H9 (cell line): ENCODE data around the gene SLC25A26. TPM values are rescaled to one million over a fixed set of nuclear protein-coding genes. Genes with fewer than 3 reads are reported as not detected.

Source experiments
- DNase-seq: peaks from one replicate; pipeline ENCODE4 v3.0.0-alpha.2; 2017
- H2AFZ ChIP-seq: one replicate; pipeline ENCODE4 v1.6.1; 2013; ENCODE audit warnings: mild to moderate bottlenecking, low read length, control low read depth, moderate library complexity
- H2AK5ac ChIP-seq: 2 replicates; pipeline ENCODE4 v1.6.1; 2013; ENCODE audit warnings: low read length, control low read depth, mixed read lengths; ENCODE audit not compliant: insufficient read length
- H2BK120ac ChIP-seq: one replicate; pipeline ENCODE4 v1.6.1; 2013; ENCODE audit warnings: low read depth, mild to moderate bottlenecking, low read length, control low read depth, inconsistent platforms; ENCODE audit not compliant: poor library complexity, severe bottlenecking
- H2BK12ac ChIP-seq: 2 replicates; pipeline ENCODE4 v1.6.1; 2013; ENCODE audit warnings: low read length, control low read depth, mixed read lengths, low read depth; ENCODE audit not compliant: insufficient read length
- H2BK15ac ChIP-seq: 2 replicates; pipeline ENCODE4 v1.6.1; 2013; ENCODE audit warnings: low read depth, low read length, control low read depth
- H2BK20ac ChIP-seq: one replicate; pipeline ENCODE4 v1.6.1; 2013; ENCODE audit warnings: low read depth, mild to moderate bottlenecking, low read length, control low read depth, inconsistent platforms; ENCODE audit not compliant: poor library complexity, severe bottlenecking
- H2BK5ac ChIP-seq: 2 replicates; pipeline ENCODE4 v1.6.1; 2013; ENCODE audit warnings: low read length, control low read depth, mixed read lengths; ENCODE audit not compliant: insufficient read length
- H3K14ac ChIP-seq: 2 replicates; pipeline ENCODE4 v1.6.1; 2013; ENCODE audit warnings: low read length, control low read depth; ENCODE audit not compliant: insufficient read depth
- H3K18ac ChIP-seq: 2 replicates; pipeline ENCODE4 v1.6.1; 2013; ENCODE audit warnings: low read depth, mild to moderate bottlenecking, mixed read lengths, low read length, control low read depth; ENCODE audit not compliant: insufficient read length
- H3K23ac ChIP-seq: 2 replicates; pipeline ENCODE4 v1.6.1; 2013; ENCODE audit warnings: low read length, control low read depth, mixed read lengths, low read depth; ENCODE audit not compliant: insufficient read length
- H3K23me2 ChIP-seq: 2 replicates; pipeline ENCODE4 v1.6.1; 2013; ENCODE audit warnings: low read depth, mild to moderate bottlenecking, mixed read lengths, low read length, control low read depth; ENCODE audit not compliant: insufficient read length, poor library complexity, severe bottlenecking
- H3K27ac ChIP-seq: 2 replicates; pipeline ENCODE4 v1.5.1; 2013; ENCODE audit warnings: low read length, control low read depth, mixed read lengths, low read depth; ENCODE audit not compliant: insufficient read length
- H3K27me3 ChIP-seq: 2 replicates; pipeline ENCODE4 v1.6.1; 2013; ENCODE audit warnings: low read length, control low read depth, inconsistent platforms; ENCODE audit not compliant: insufficient read depth
- H3K4ac ChIP-seq: 2 replicates; pipeline ENCODE4 v1.6.1; 2013; ENCODE audit warnings: low read depth, mild to moderate bottlenecking, control low read depth, inconsistent platforms, low read length, moderate library complexity
- H3K4me1 ChIP-seq: 2 replicates; pipeline ENCODE4 v1.6.1; 2013; ENCODE audit warnings: low read length, control low read depth, inconsistent platforms; ENCODE audit not compliant: insufficient read depth
- H3K4me2 ChIP-seq: 2 replicates; pipeline ENCODE4 v1.6.1; 2013; ENCODE audit warnings: low read length, control low read depth, mixed read lengths; ENCODE audit not compliant: insufficient read length, insufficient read depth
- H3K56ac ChIP-seq: 2 replicates; pipeline ENCODE4 v1.6.1; 2013; ENCODE audit warnings: low read depth, mild to moderate bottlenecking, mixed read lengths, low read length, control low read depth; ENCODE audit not compliant: insufficient read length
- H3K79me1 ChIP-seq: 2 replicates; pipeline ENCODE4 v1.6.1; 2013; ENCODE audit warnings: low read depth, mild to moderate bottlenecking, moderate library complexity, low read length, control low read depth, inconsistent platforms; ENCODE audit not compliant: insufficient read depth, poor library complexity, severe bottlenecking
- H3K79me2 ChIP-seq: 2 replicates; pipeline ENCODE4 v1.6.1; 2013; ENCODE audit warnings: low read length, control low read depth, inconsistent platforms; ENCODE audit not compliant: insufficient read depth
- H3K9ac ChIP-seq: 2 replicates; pipeline ENCODE4 v1.6.1; 2013; ENCODE audit warnings: low read length, control low read depth, mixed read lengths; ENCODE audit not compliant: insufficient read length; ENCODE audit errors: extremely low read depth
- H3K9me3 ChIP-seq: one replicate; pipeline ENCODE4 v1.6.1; 2013; ENCODE audit warnings: low read depth, low read length, inconsistent platforms; ENCODE audit not compliant: control insufficient read depth
- H3T11ph ChIP-seq: one replicate; pipeline ENCODE4 v1.6.1; 2013; ENCODE audit warnings: mild to moderate bottlenecking, low read length, control low read depth, inconsistent platforms
- H4K20me1 ChIP-seq: one replicate; pipeline ENCODE4 v1.6.1; 2013; ENCODE audit not compliant: control insufficient read depth, insufficient read length, insufficient read depth
- H4K5ac ChIP-seq: 2 replicates; pipeline ENCODE4 v1.6.1; 2013; ENCODE audit warnings: low read depth, mild to moderate bottlenecking, mixed read lengths, low read length, control low read depth; ENCODE audit not compliant: insufficient read length
- H4K8ac ChIP-seq: replicated peaks from 2 replicates; pipeline ENCODE4 v1.6.1; 2013; ENCODE audit warnings: low read length, control low read depth, mixed read lengths, low read depth; ENCODE audit not compliant: insufficient read length
- H4K91ac ChIP-seq: 2 replicates; pipeline ENCODE4 v1.6.1; 2013; ENCODE audit warnings: low read depth, mild to moderate bottlenecking, moderate library complexity, mixed read lengths, low read length, control low read depth; ENCODE audit not compliant: insufficient read length
- H3K27ac Mint-ChIP-seq, 3 experiments: 2 replicates in 2 of 3; 3 replicates in 1 of 3; pipeline ENCODE4 v1.8.0; 2020 to 2021; ENCODE audit warnings: mixed read lengths in 3 of 3, mild to moderate bottlenecking in 1 of 3, moderate library complexity in 1 of 3
- H3K27me3 Mint-ChIP-seq: 2 replicates; pipeline ENCODE4 v1.8.0; 2021; ENCODE audit warnings: low read depth, mild to moderate bottlenecking, moderate library complexity, mixed read lengths
- H3K36me3 Mint-ChIP-seq, 3 experiments: 2 replicates in 2 of 3; 3 replicates in 1 of 3; pipeline ENCODE4 v1.8.0; 2020 to 2021; ENCODE audit warnings: low read depth in 3 of 3, mixed read lengths in 3 of 3; ENCODE audit not compliant: insufficient read depth in 1 of 3
- H3K4me1 Mint-ChIP-seq, 2 experiments: 2 replicates each; pipeline ENCODE4 v1.8.0; 2020; ENCODE audit warnings: mixed read lengths in 2 of 2
- H3K4me3 Mint-ChIP-seq, 2 experiments: 2 replicates in 1 of 2; 3 replicates in 1 of 2; pipeline ENCODE4 v1.8.0; 2020 to 2021; ENCODE audit warnings: mild to moderate bottlenecking in 2 of 2, mixed read lengths in 2 of 2, moderate library complexity in 1 of 2
- H3K9me3 Mint-ChIP-seq, 2 experiments: 2 replicates in 1 of 2; 3 replicates in 1 of 2; pipeline ENCODE4 v1.8.0; 2020; ENCODE audit warnings: mild to moderate bottlenecking in 2 of 2, mixed read lengths in 2 of 2, moderate library complexity in 1 of 2
- CTCF ChIP-seq: fragments of 200-600 bp; sonication (generic); conservative IDR thresholded peaks from 3 replicates; pipeline ENCODE4 v1.8.0; 2021; ENCODE audit warnings: antibody characterized with exemption, mild to moderate bottlenecking
- WGBS: extraction: QIAGEN DNeasy Blood & Tissue Kit; methylation state at CpG from one replicate; pipeline ENCODE4 v1.1.7; 2013; ENCODE audit warnings: missing lambda C conversion rate, low lambda C conversion rate, mixed read lengths; ENCODE audit not compliant: insufficient read length; ENCODE audit errors: extremely low coverage; 5-methylcytosine and 5-hydroxymethylcytosine counted together
- total RNA-seq: library from RNA; stranded (reverse); gene quantifications from 2 replicates; pipeline ENCODE4 v1.2.1, GENCODE V29; 2021

SLC25A26 gene
- total RNA-seq, 1 experiment from 2014 or later: 30.2 TPM

- no peak overlapping the region for H3K14ac ChIP-seq
- H3K9ac ChIP-seq: no peak overlapping the region
- H3K79me2 ChIP-seq: no peaks in the 10 kb centered on the region
- Mint-ChIP-seq H3K27ac (no peak overlapping the region), H3K9me3 (no peaks in the 10 kb centered on the region), H3K4me1 (peaks cover 5 to 8% of the 10 kb centered on the region in 2 experiments; a peak in 3 of 4 replicates), H3K27me3 (no peaks in the 10 kb centered on the region), H3K36me3 (no peaks in the 10 kb centered on the region), H3K4me3 (no peak overlapping the region)
- no peak overlapping the region for H3K27ac ChIP-seq
- no peak overlapping the region for H3K23ac ChIP-seq
- no peak overlapping the region for H3K56ac ChIP-seq
- no peak overlapping the region for H4K91ac ChIP-seq
- no peak overlapping the region for H3K4ac ChIP-seq
- H2BK5ac ChIP-seq: no peak overlapping the region
- H2AFZ ChIP-seq: no peak overlapping the region
- no peak overlapping the region for H2BK12ac ChIP-seq
- H3K23me2 ChIP-seq: no peaks in the 10 kb centered on the region
- no peak overlapping the region for H3K18ac ChIP-seq
- TF ChIP-seq CTCF: no peak
- H3K4me1 ChIP-seq: no peaks in the 10 kb centered on the region
- H3K9me3 ChIP-seq: no peaks in the 10 kb centered on the region
- no peaks in the 10 kb centered on the region for H4K20me1 ChIP-seq
- no peak for DNase-seq
- H3T11ph ChIP-seq: no peak overlapping the region
- no peak overlapping the region for H4K5ac ChIP-seq
- no peak overlapping the region for H2AK5ac ChIP-seq
- H4K8ac ChIP-seq: no peak overlapping the region
- H2BK15ac ChIP-seq: no peak overlapping the region
- H2BK20ac ChIP-seq: no peak overlapping the region
- no CpG with 5 or more reads among the region's 2 CpGs for WGBS
- no peak overlapping the region for H3K4me2 ChIP-seq
- no peak overlapping the region for H2BK120ac ChIP-seq
- no peaks in the 10 kb centered on the region for H3K27me3 ChIP-seq
- H3K79me1 ChIP-seq: no peaks in the 10 kb centered on the region
These were observed 133.2 kb downstream of the SLC25A26 start for GRCh38 chr3:66354001-66354400.
